AG09309 (cell line): ENCODE measurements around the gene ENTR1.

ENCODE experiments used
- DNase-seq: peaks from one replicate; pipeline ENCODE4 v3.0.0-alpha.2; 2010; ENCODE audit warnings: low read depth
- H3K4me3 ChIP-seq: 2 replicates; pipeline ENCODE4 v1.5.1; 2011; ENCODE audit warnings: mild to moderate bottlenecking, low read depth, low read length, moderate library complexity; ENCODE audit not compliant: control insufficient read depth
- CTCF ChIP-seq: IDR thresholded peaks from 2 replicates; pipeline ENCODE4 v1.5.1; 2011; ENCODE audit warnings: mild to moderate bottlenecking, low read depth, low read length, inconsistent platforms; ENCODE audit not compliant: insufficient read depth, control insufficient read depth; ENCODE audit errors: missing control alignments

ENTR1 gene

GRCh38 chr9:136402067-136402466 lies 8.3 kb downstream of the ENTR1 start:
- H3K4me3 ChIP-seq = no peak overlapping the region
- no peak for DNase-seq
- no peak for TF ChIP-seq CTCF

DNA sequence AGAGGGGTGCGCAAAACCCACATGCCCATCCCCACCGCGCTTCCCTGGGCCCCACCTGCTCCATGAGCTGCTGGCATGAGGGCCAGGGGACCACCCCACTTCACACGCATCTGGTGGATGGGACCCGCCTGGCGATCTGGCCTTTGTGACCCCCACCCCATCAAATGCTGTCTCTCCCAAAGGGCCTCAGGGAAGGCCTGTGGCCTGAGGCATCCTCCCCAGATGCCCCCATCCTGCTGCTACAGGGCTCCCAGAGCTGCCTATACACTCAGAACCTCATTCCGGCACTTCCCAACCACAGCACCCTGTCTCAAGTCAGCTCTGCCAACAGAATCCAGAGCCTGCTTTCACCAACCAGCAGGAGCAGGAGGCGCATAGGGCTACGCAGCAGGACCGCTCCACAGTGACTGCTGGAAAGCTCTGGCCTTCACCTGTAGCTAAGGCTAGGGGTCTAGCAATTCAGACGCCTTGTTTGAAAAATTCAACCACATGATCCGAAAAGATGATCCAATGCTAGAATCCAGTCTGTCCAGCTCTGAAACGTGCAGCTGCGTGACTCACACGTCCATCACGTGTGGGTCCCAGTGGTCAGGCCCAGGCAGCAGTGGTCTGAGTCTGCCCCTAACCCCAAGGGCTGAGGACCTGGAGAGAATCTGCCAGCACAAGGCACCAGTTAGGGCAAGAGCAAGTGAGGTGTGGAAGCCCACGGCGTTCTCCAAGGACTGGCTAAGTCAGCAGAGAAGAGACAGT lies 9.1 kb downstream of the ENTR1 start:
- no peak for DNase-seq
- H3K4me3 ChIP-seq = no peak overlapping the region
- no peak for TF ChIP-seq CTCF

- peak within 1 kb of the TSS; percentile 89 for H3K4me3 ChIP-seq
- peak; percentile 55 for TF ChIP-seq CTCF
- peak; percentile 11 for DNase-seq
These were observed 10.2 kb downstream of the ENTR1 start, which contains the start of gene SNAPC4 for GRCh38 chr9:136400038-136400834. TSS of gene SNAPC4 (minus strand) at chr9:136400170. CDS start at chr9:136398428, 1,742 bp downstream.

- peak overlapping the region; percentile 89 for H3K4me3 ChIP-seq
- TF ChIP-seq CTCF = no peak
- DNase-seq = no peak
These were observed 11.0 kb downstream of the ENTR1 start for GRCh38 chr9:136399176-136400037.

DNA sequence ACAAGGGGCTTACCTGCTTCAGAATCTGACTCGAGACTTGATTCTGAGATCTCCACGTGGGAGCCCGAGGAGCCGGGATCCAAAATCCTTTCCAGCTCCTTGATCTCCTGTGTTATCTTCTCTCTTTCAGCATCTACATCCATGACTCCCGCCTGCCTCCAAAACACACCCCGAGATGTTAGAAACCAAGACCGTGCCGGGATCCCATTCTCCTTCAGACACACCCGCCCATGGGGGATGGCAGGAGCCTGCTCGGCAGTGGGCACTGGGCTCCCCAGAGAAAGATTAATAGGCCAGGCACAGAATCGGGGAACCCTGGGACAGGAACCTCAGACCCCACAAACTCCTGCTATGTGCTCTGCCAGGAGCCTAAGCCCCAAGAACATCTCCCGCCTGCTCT lies 12.1 kb downstream of the ENTR1 start:
- no peak overlapping the region for H3K4me3 ChIP-seq
- no peak for DNase-seq
- no peak for TF ChIP-seq CTCF

DNA sequence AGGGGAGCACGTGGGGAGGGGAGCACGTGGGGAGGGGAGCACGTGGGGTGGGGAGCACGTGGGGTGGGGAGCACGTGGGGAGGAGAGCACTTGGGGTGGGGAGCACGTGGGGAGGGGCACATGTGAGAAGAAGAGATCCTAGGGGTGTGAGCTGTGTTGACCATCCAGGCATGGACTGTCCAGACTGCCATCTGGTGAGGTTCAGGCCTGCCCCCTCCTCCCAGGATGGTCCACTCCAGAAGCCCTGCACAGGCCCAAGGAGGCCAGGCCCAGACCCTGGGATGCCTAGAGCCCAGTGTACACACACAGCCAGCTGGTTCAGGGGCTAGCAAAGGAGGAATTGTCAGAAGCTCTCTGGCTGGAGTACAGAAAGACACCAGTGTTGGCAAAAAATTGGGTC lies 12.8 kb downstream of the ENTR1 start:
- no peak overlapping the region for H3K4me3 ChIP-seq
- DNase-seq = no peak
- no peak for TF ChIP-seq CTCF
